GM12878 (cell line): ENCODE results near the gene MMRN1.

Experiments used
- ATF7 ChIP-seq: fragments of 450-650 bp; IDR thresholded peaks from 2 replicates; pipeline ENCODE4 v1.6.1; 2016; ENCODE audit warnings: low read depth, mild to moderate bottlenecking
- ESRRA ChIP-seq: IDR thresholded peaks from 2 replicates; pipeline ENCODE4 v1.6.1; 2012; ENCODE audit warnings: mild to moderate bottlenecking, low read length, improper control_type of control experiment
- KDM1A ChIP-seq: fragments of 200-600 bp; sonication (generic); IDR thresholded peaks from 2 replicates; pipeline ENCODE4 v1.6.1; 2016; ENCODE audit warnings: borderline replicate concordance
- MEF2A ChIP-seq: IDR thresholded peaks from 2 replicates; pipeline ENCODE4 v1.6.1; 2011; ENCODE audit warnings: low read depth, mild to moderate bottlenecking, low read length, moderate library complexity; ENCODE audit not compliant: insufficient read depth
- NFIC ChIP-seq: IDR thresholded peaks from 2 replicates; pipeline ENCODE4 v1.6.1; 2012; ENCODE audit warnings: low read depth, mild to moderate bottlenecking, inconsistent platforms, low read length, moderate library complexity
- POLR2A ChIP-seq: IDR thresholded peaks from 2 replicates; pipeline ENCODE4 v1.6.1; 2011; ENCODE audit warnings: low read depth, mild to moderate bottlenecking, low read length
- RAD21 ChIP-seq: IDR thresholded peaks from 2 replicates; pipeline ENCODE4 v1.6.1; 2011; ENCODE audit warnings: mild to moderate bottlenecking, low read depth, low read length, moderate library complexity; ENCODE audit not compliant: insufficient read depth
- SP1 ChIP-seq: IDR thresholded peaks from one replicate; pipeline ENCODE4 v1.6.1; 2011; ENCODE audit warnings: low read depth, low read length
- TBL1XR1 ChIP-seq: IDR thresholded peaks from 2 replicates; pipeline ENCODE4 v1.6.1; 2012; ENCODE audit warnings: low read depth, low read length, improper control_type of control experiment
- TF ChIP-seq, protein P1 (sequence below), 3 experiments: IDR thresholded peaks in 2 of 3; conservative IDR thresholded peaks in 1 of 3; 2 replicates each; pipeline ENCODE4 v1.5.1; 2011; ENCODE audit warnings: low read depth in 3 of 3, low read length in 3 of 3, mild to moderate bottlenecking in 3 of 3, control low read depth in 2 of 3, moderate library complexity in 2 of 3, inconsistent platforms in 1 of 3, mixed read lengths in 1 of 3; ENCODE audit not compliant: control insufficient read depth in 2 of 3, insufficient read depth in 1 of 3; ENCODE audit errors: extremely low read depth in 1 of 3
- TF ChIP-seq, protein P2 (sequence below): IDR thresholded peaks from 2 replicates; pipeline ENCODE4 v1.6.1; 2012; ENCODE audit warnings: mild to moderate bottlenecking, low read depth, low read length

DNA sequence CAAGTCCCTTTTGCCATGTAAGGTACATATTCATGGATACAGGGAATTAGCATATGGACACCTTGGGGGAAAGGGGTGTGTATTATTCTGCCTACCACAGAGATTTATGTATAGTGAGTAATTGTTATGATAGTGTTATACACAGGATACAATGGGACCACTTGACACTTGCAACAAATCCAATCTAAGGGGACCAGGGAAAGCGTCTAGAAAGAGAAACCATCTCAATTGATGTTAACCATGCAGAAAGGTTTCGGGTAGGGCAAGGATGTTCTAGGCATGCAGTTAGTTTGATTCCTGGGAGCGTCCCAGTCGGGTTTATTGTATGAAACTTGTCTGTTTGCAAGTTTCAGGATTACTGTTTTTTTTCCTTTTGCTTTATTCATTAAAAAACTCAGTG is 34.2 kb downstream of the MMRN1 start:
- TF ChIP-seq NFIC: no peak
- TF ChIP-seq RAD21: no peak
- TF ChIP-seq, protein P1, sequence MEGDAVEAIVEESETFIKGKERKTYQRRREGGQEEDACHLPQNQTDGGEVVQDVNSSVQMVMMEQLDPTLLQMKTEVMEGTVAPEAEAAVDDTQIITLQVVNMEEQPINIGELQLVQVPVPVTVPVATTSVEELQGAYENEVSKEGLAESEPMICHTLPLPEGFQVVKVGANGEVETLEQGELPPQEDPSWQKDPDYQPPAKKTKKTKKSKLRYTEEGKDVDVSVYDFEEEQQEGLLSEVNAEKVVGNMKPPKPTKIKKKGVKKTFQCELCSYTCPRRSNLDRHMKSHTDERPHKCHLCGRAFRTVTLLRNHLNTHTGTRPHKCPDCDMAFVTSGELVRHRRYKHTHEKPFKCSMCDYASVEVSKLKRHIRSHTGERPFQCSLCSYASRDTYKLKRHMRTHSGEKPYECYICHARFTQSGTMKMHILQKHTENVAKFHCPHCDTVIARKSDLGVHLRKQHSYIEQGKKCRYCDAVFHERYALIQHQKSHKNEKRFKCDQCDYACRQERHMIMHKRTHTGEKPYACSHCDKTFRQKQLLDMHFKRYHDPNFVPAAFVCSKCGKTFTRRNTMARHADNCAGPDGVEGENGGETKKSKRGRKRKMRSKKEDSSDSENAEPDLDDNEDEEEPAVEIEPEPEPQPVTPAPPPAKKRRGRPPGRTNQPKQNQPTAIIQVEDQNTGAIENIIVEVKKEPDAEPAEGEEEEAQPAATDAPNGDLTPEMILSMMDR (IDR thresholded peaks at IDR 0.05 in 2 of 3, conservative IDR thresholded peaks at IDR 0.05 in 1 of 3; ENCODE audit: control insufficient read depth in 2 of 3, extremely low read depth in 1 of 3, insufficient read depth in 1 of 3, low read depth in 3 of 3, low read length in 3 of 3): no peak
- TF ChIP-seq MEF2A: no peak
- TF ChIP-seq ESRRA: no peak
- TF ChIP-seq, protein P2, sequence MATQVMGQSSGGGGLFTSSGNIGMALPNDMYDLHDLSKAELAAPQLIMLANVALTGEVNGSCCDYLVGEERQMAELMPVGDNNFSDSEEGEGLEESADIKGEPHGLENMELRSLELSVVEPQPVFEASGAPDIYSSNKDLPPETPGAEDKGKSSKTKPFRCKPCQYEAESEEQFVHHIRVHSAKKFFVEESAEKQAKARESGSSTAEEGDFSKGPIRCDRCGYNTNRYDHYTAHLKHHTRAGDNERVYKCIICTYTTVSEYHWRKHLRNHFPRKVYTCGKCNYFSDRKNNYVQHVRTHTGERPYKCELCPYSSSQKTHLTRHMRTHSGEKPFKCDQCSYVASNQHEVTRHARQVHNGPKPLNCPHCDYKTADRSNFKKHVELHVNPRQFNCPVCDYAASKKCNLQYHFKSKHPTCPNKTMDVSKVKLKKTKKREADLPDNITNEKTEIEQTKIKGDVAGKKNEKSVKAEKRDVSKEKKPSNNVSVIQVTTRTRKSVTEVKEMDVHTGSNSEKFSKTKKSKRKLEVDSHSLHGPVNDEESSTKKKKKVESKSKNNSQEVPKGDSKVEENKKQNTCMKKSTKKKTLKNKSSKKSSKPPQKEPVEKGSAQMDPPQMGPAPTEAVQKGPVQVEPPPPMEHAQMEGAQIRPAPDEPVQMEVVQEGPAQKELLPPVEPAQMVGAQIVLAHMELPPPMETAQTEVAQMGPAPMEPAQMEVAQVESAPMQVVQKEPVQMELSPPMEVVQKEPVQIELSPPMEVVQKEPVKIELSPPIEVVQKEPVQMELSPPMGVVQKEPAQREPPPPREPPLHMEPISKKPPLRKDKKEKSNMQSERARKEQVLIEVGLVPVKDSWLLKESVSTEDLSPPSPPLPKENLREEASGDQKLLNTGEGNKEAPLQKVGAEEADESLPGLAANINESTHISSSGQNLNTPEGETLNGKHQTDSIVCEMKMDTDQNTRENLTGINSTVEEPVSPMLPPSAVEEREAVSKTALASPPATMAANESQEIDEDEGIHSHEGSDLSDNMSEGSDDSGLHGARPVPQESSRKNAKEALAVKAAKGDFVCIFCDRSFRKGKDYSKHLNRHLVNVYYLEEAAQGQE: no peak
- no peak for TF ChIP-seq KDM1A
- no peak for TF ChIP-seq ATF7
- TF ChIP-seq POLR2A: no peak
- TF ChIP-seq TBL1XR1: no peak
- no peak for TF ChIP-seq SP1
